ENCODE results near the gene NAA16. TPM values are rescaled to one million over a fixed set of nuclear protein-coding genes. Genes with fewer than 3 reads are reported as not detected.

Gene NAA16
- total and polyA plus RNA-seq, 2 donors (not counting 1 experiment from before 2014, with no cell fraction given) = 14.3 to 33.5 TPM

- Mint-ChIP-seq H3K9me3 (ENCODE audit: insufficient read depth) (no peaks in the 10 kb centered on the region), H3K27ac (no peak overlapping the region), H3K4me1 (peaks cover 4% of the 10 kb centered on the region), H3K27me3 (peaks cover 21% of the 10 kb centered on the region), H3K4me3 (no peak overlapping the region)
- 87% methylated on average over 10 of the region's 22 CpGs for WGBS (ENCODE audit: insufficient coverage)
- Histone ChIP-seq H3K27ac (ENCODE audit: low read length in 2 of 2) (no peak overlapping the region), H3K9me3 (ENCODE audit: control extremely low read depth in 1 of 3, control insufficient read depth in 2 of 3, insufficient read depth in 1 of 3, low read length in 2 of 3) (peaks cover 0 to 12% (median 0%) of the 10 kb centered on the region in 3 donors), H3K4me3 (ENCODE audit: control extremely low read depth in 1 of 5, extremely low read depth in 1 of 5, insufficient read depth in 1 of 5, low read depth in 2 of 5, low read length in 4 of 5) (no peak overlapping the region), H3K4me1 (ENCODE audit: control insufficient read depth in 2 of 2, insufficient read depth in 2 of 2, low read length in 2 of 2) (peaks cover 0 to 9% of the 10 kb centered on the region in 2 donors), H3K27me3 (replicated peaks in 1 of 4; ENCODE audit: control extremely low read depth in 1 of 4, control insufficient read depth in 3 of 4, insufficient read depth in 4 of 4, low read length in 3 of 4) (peaks cover 0 to 11% (median 0%) of the 10 kb centered on the region in 4 experiments), H4K20me1 (ENCODE audit: control insufficient read depth, insufficient read depth, low read length, poor library complexity, severe bottlenecking) (no peaks in the 10 kb centered on the region), H3K79me2 (ENCODE audit: control insufficient read depth, insufficient read depth, low read length) (no peaks in the 10 kb centered on the region), H3K36me3 (replicated peaks in 1 of 2; ENCODE audit: control extremely low read depth in 1 of 2, control insufficient read depth in 1 of 2, extremely low read depth in 1 of 2, insufficient read depth in 2 of 2, low read length in 1 of 2) (no peaks in the 10 kb centered on the region), H3K4me2 (replicated peaks; ENCODE audit: low read depth, low read length, poor library complexity, severe bottlenecking) (no peak overlapping the region), H2AFZ (ENCODE audit: insufficient read depth, low read depth, low read length, poor library complexity, severe bottlenecking) (no peak overlapping the region), H3K9ac (ENCODE audit: low read length) (no peak overlapping the region)
- TF ChIP-seq EZH2 (IDR thresholded peaks at IDR 0.05; ENCODE audit: borderline replicate concordance, insufficient read depth, low read depth, low read length, poor library complexity, severe bottlenecking) (no peak), CTCF (IDR thresholded peaks at IDR 0.05) (no peak)
- ATAC-seq (ENCODE audit: low read depth) = no peak
- ChIA-PET CTCF (no interaction called here), POLR2A (no interaction called here)
- intact Hi-C loops (cut with micrococcal nuclease) = no loop called here
- no peak for DNase-seq
These were observed 115.0 kb downstream of the NAA16 start for GRCh38 chr13:41426047-41426446.

Small RNA genes lying within 50 kb of the gene (small RNA-seq; reads per million reads assigned to genes)
- not detected for gene RNU6-57P (ENCODE audit: insufficient read length, low read depth, low replicate concordance)

Other genes starting within 250 kb of the NAA16 start
- 10.4 and 10.6 TPM in 2 replicates for gene WBP4, start 249.8 kb upstream of the NAA16 start, total RNA-seq
- gene WBP4, start 249.8 kb upstream of the NAA16 start, polyA plus RNA-seq = 1.8 and 3.7 TPM in 2 replicates
- 8.5 and 8.8 TPM in 2 replicates for gene KBTBD6, start 178.5 kb upstream of the NAA16 start, total RNA-seq
- 0.63 and 1.1 TPM in 2 replicates for gene KBTBD6, start 178.5 kb upstream of the NAA16 start, polyA plus RNA-seq
- gene KBTBD7, start 116.7 kb upstream of the NAA16 start, total RNA-seq = 8.4 and 9.2 TPM in 2 replicates
- 0.73 and 1.2 TPM in 2 replicates for gene KBTBD7, start 116.7 kb upstream of the NAA16 start, polyA plus RNA-seq
- 29.8 and 36.0 TPM in 2 replicates for gene MTRF1, start 47.7 kb upstream of the NAA16 start, total RNA-seq
- gene MTRF1, start 47.7 kb upstream of the NAA16 start, polyA plus RNA-seq = 24.4 and 35.1 TPM in 2 replicates
- gene RGCC, start 146.3 kb downstream of the NAA16 start, total RNA-seq = 6.5 and 8.0 TPM in 2 replicates
- gene RGCC, start 146.3 kb downstream of the NAA16 start, polyA plus RNA-seq = 16.0 and 41.5 TPM in 2 replicates